HuH-7.5 (cell line): ENCODE data around the gene YIF1B.
"Not testable (repeated sequence)": the region's sequence is repeated elsewhere in the genome, so short reads cannot be mapped to it uniquely, and the experiment has no call there.

ENCODE experiments used
- DNase-seq: peaks from one replicate; pipeline ENCODE4 v3.0.0; 2011; ENCODE audit warnings: low spot score

The YIF1B gene

GRCh38 chr19:38274739-38275138 lies 41.0 kb downstream of the YIF1B start:
- DNase-seq: no peak

GRCh38 chr19:38273499-38273898 lies 42.2 kb downstream of the YIF1B start:
- peak; percentile 43 for DNase-seq

- DNase-seq: no peak
These were observed 45.1 kb downstream of the YIF1B start for GRCh38 chr19:38270587-38271167.

GRCh38 chr19:38268539-38268938 lies 47.2 kb downstream of the YIF1B start:
- DNase-seq: no peak

GRCh38 chr19:38267761-38268483 lies 47.8 kb downstream of the YIF1B start:
- DNase-seq: no peak

GRCh38 chr19:38266981-38267597 lies 48.7 kb downstream of the YIF1B start:
- DNase-seq: peak; percentile 52

- DNase-seq: no peak
These were observed 49.8 kb downstream of the YIF1B start for GRCh38 chr19:38265921-38266429.

GRCh38 chr19:38265213-38265861 lies 50.4 kb downstream of the YIF1B start:
- no peak for DNase-seq

GRCh38 chr19:38264486-38265212 lies 51.1 kb downstream of the YIF1B start, which contains the start of gene SPINT2:
TSS of gene SPINT2 (plus strand) at chr19:38264573. CDS start at chr19:38264893, 320 bp downstream.
- DNase-seq: no peak

GRCh38 chr19:38263689-38264485 lies 51.9 kb downstream of the YIF1B start:
- DNase-seq: no peak

GRCh38 chr19:38262585-38263268 lies 53.0 kb downstream of the YIF1B start:
- DNase-seq: no peak

- not testable (repeated sequence) for DNase-seq
These were observed 53.8 kb downstream of the YIF1B start for GRCh38 chr19:38261942-38262341.

- no peak for DNase-seq
These were observed 60.2 kb downstream of the YIF1B start for GRCh38 chr19:38255383-38256014.

GRCh38 chr19:38253788-38254187 lies 62.0 kb downstream of the YIF1B start:
- no peak for DNase-seq
